ENCODE data around the gene LMX1B.

LMX1B gene

GRCh38 chr9:126677188-126678084 is 63.7 kb downstream of the LMX1B start:
- H3K4me3 ChIP-seq (ENCODE audit: low read depth, low read length): no peak overlapping the region
- no peak for TF ChIP-seq CTCF (conservative IDR thresholded peaks at IDR 0.05; ENCODE audit: low read depth, low read length)
- no peak for DNase-seq (ENCODE audit: low read depth)

DNA sequence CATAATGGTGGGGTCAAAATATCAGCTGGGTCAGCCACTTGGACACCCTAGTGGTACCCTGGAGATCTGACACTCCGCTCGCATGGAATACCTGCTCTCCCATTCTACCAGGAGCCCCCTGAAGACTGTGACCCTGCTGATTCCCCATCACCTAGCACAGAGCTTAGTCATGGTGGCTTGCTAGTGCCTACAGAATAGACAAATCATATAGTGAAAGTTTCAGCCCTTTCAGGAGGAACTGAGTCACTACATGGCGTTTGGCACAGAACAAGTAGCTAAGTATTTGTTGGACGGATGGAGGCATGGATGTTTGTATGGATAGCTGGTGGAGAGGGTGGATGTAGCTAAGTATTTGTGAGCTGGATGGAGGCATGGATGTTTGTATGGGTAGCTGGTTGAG is 65.3 kb downstream of the LMX1B start:
- TF ChIP-seq CTCF (conservative IDR thresholded peaks at IDR 0.05; ENCODE audit: low read depth, low read length): no peak
- H3K4me3 ChIP-seq (ENCODE audit: low read depth, low read length): no peak overlapping the region
- no peak for DNase-seq (ENCODE audit: low read depth)

DNA sequence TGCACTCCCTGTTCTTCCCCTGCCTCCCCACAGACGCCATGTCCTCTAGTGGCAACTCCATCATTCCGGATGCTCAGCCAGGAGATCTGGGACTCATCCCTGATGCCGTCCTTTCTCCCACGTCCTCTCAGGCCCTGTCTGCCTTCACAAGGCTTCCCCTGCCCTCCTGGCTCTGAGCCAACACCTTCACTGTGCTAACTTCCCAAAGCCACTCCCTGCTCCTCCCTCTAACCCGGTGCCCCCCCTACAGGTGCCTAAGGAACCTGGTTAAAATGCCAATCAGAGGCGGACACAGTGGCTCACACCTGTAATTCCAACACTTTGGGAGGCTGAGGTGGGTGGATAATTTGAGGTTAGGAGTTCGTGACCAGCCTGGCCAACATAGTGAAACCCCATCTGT is 67.6 kb downstream of the LMX1B start:
- no peak for DNase-seq (ENCODE audit: low read depth)
- TF ChIP-seq CTCF (conservative IDR thresholded peaks at IDR 0.05; ENCODE audit: low read depth, low read length): no peak
- H3K4me3 ChIP-seq (ENCODE audit: low read depth, low read length): no peak overlapping the region

DNA sequence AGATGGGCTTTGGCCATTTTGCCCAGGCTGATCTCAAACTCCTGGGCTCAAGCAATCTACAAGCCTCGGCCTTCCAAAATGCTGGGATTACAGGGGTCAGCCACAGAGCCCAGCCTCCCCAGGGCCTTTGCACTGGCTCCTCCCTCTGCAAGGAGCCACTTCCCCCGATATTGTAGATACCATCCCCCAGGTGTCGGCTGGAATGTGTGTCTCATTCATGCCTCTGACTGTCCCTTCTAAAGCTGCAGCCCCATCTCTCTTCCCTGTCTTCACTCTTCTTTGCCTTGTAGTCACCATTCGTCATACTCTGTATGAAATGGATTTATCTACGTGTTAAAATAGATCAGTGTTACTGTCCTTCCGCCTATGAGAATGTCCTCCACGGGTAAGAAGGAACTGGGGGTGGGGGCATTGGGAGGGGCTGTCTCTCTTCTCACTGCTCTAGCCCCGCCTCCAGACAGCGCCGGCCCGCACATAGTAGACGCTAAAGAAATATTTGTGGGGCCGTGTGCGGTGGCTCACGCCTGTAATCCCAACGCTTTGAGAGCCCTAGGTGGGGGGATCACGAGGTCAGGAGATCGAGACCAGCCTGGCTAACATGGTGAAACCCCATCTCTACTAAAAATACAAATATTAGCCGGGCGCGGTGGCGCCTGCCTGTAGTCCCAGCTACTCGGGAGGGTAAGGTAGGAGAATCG is 68.5 kb downstream of the LMX1B start:
- no peak overlapping the region for H3K4me3 ChIP-seq (ENCODE audit: low read depth, low read length)
- TF ChIP-seq CTCF (conservative IDR thresholded peaks at IDR 0.05; ENCODE audit: low read depth, low read length): no peak
- DNase-seq (ENCODE audit: low read depth): no peak

DNA sequence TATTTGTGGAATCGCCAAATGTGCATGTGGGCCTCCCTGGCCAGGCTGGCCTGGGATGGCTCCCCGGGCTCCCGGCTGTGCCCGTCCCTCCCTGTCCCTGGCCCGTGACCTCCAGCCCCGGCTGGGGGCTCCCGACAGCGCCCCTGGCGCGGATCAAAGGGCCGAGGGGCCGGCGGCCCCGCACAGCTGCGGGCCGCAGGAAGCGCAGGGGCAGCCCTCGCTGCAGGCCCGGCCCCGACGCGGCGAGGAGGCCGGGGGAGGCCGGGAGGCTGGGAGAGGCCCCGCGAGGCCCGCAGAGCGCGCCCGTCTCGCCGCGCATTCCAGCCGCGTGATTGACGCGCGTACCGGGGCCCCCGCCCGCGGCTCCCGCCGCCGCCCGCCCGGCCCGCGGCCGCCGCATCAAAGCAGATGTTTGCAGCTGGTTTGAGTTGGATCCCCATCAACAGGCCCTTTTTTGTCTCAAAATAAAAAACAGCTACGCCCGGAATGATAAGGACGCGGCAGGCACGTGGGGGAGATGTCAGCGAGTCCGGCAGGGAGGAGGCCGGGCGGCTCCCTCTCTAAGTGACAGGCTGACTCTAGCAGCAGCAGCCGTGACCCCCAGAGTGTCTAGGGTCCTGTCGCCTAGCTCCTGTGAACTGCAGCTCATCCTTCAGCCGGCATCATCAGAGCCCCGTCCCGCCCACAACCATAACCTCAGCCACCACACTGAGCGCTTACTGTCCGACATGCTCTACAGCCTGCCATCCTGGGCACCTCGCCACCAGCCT is 69.4 kb downstream of the LMX1B start:
- H3K4me3 ChIP-seq (ENCODE audit: low read depth, low read length): no peak overlapping the region

DNA sequence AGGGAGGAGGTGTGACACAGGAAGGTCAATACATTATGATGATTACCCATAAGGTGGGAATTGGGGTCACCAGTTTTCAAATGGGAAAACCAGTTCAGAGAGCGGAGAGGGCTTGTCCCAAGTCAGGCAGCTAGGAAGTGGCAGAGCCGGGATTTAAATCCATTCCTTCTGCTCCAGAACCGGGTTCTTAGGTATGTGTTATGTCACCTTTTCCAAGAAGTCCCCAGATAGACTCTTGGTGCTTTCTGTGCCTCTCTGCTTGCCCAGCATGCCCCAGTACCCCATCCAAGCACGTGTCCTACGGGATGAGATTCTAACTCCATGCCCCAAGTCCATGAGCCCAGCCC is 69.9 kb downstream of the LMX1B start:
- no peak for TF ChIP-seq CTCF (conservative IDR thresholded peaks at IDR 0.05; ENCODE audit: low read depth, low read length)
- H3K4me3 ChIP-seq (ENCODE audit: low read depth, low read length): no peak overlapping the region

More for the DNA sequence above, 69.4 kb downstream of the LMX1B start:
- no peak for TF ChIP-seq CTCF (conservative IDR thresholded peaks at IDR 0.05; ENCODE audit: low read depth, low read length)
- DNase-seq (ENCODE audit: low read depth): no peak

More for the DNA sequence above, 69.9 kb downstream of the LMX1B start:
- no peak for DNase-seq (ENCODE audit: low read depth)
